ENCODE results near the gene ZCCHC17.

GRCh38 chr1:31364561-31365250 is 67.9 kb downstream of the ZCCHC17 start:
- TF ChIP-seq, protein P1, sequence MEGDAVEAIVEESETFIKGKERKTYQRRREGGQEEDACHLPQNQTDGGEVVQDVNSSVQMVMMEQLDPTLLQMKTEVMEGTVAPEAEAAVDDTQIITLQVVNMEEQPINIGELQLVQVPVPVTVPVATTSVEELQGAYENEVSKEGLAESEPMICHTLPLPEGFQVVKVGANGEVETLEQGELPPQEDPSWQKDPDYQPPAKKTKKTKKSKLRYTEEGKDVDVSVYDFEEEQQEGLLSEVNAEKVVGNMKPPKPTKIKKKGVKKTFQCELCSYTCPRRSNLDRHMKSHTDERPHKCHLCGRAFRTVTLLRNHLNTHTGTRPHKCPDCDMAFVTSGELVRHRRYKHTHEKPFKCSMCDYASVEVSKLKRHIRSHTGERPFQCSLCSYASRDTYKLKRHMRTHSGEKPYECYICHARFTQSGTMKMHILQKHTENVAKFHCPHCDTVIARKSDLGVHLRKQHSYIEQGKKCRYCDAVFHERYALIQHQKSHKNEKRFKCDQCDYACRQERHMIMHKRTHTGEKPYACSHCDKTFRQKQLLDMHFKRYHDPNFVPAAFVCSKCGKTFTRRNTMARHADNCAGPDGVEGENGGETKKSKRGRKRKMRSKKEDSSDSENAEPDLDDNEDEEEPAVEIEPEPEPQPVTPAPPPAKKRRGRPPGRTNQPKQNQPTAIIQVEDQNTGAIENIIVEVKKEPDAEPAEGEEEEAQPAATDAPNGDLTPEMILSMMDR (conservative IDR thresholded peaks at IDR 0.05) = no peak
- TF ChIP-seq EZH2 (IDR thresholded peaks at IDR 0.05; ENCODE audit: low read depth) = no peak

All from PC-9 (cell line).